Measurements from ENCODE around the gene PLA2G4E.

GRCh38 chr15:42036966-42037365 lies 16.1 kb upstream of the PLA2G4E start:
- TF ChIP-seq POLR2AphosphoS5 (IDR thresholded peaks at IDR 0.05; ENCODE audit: insufficient read depth in 1 of 2, low read depth in 1 of 2) (no peak), CTCF (IDR thresholded peaks at IDR 0.05) (no peak)
